Right atrium auricular region (tissue), 2 donors: Measurements from ENCODE around the gene SNTA1. TPM values are rescaled to one million over a fixed set of nuclear protein-coding genes. Genes with fewer than 3 reads are reported as not detected.
"Not testable (repeated sequence)": the region's sequence is repeated elsewhere in the genome, so short reads cannot be mapped to it uniquely, and the experiment has no call there.

ENCODE experiments used
- DNase-seq: peaks from one replicate; pipeline ENCODE4 v3.0.0-alpha.2; 2019; ENCODE audit warnings: low spot score
- H3K27ac ChIP-seq, 2 donors: fragments of 200-600 bp; sonication (generic); 1 replicate in 1 of 2; 2 replicates in 1 of 2; pipeline ENCODE4 v1.5.1; 2016 to 2019
- H3K27me3 ChIP-seq, 2 donors: fragments of 200-600 bp; sonication (generic); one replicate each; pipeline versions ENCODE4 v1.5.1 to v1.6.0; 2017 to 2019
- H3K36me3 ChIP-seq: fragments of 200-600 bp; sonication (generic); one replicate; pipeline ENCODE4 v1.5.1; 2016
- H3K4me1 ChIP-seq, 2 donors: fragments of 200-600 bp; sonication (generic); one replicate each; pipeline versions ENCODE4 v1.5.1 to v1.6.0; 2017 to 2019
- H3K4me3 ChIP-seq, 2 donors: fragments of 200-600 bp; sonication (generic); 1 replicate in 1 of 2; 2 replicates in 1 of 2; pipeline ENCODE4 v1.5.1; 2017 to 2019; ENCODE audit warnings: mild to moderate bottlenecking in 1 of 2, moderate library complexity in 1 of 2
- H3K9me3 ChIP-seq, 2 donors: fragments of 200-600 bp; sonication (generic); one replicate each; pipeline ENCODE4 v1.5.1; 2019
- total RNA-seq, 2 donors: library from RNA; depleted of rRNA; stranded (reverse); fragments of >200 nt; gene quantifications; one replicate each; pipeline ENCODE4 v1.1.0, GENCODE V29; 2016
- TF ChIP-seq, protein P1 (sequence below), 2 donors: fragments of 200-600 bp; sonication (generic); IDR thresholded peaks; one replicate each; pipeline ENCODE4 v1.5.1; 2019; ENCODE audit warnings: antibody characterized with exemption in 2 of 2

The SNTA1 gene
- total RNA-seq, 2 donors from 2014 or later: 183 to 295 TPM

DNA sequence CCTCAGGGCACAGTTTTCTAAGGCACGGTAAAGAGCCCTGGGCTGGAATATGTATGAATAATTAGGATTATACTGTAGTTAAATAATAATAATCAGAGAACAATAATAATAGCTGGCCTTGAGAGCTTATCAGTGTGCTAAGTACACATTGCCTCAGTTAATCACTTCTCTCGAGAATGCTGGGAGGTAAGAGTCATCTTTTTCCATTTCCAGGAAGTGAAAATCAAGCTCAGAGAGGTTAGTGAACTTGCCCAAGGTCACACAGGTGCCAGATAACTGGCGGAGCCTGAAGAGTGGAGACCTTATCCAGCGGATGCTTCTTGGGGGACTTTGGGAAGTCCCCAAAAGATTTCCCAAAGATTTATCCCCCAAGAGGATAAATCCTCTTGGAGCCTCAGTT, 26.9 kb upstream of the SNTA1 start:
- TF ChIP-seq, protein P1, sequence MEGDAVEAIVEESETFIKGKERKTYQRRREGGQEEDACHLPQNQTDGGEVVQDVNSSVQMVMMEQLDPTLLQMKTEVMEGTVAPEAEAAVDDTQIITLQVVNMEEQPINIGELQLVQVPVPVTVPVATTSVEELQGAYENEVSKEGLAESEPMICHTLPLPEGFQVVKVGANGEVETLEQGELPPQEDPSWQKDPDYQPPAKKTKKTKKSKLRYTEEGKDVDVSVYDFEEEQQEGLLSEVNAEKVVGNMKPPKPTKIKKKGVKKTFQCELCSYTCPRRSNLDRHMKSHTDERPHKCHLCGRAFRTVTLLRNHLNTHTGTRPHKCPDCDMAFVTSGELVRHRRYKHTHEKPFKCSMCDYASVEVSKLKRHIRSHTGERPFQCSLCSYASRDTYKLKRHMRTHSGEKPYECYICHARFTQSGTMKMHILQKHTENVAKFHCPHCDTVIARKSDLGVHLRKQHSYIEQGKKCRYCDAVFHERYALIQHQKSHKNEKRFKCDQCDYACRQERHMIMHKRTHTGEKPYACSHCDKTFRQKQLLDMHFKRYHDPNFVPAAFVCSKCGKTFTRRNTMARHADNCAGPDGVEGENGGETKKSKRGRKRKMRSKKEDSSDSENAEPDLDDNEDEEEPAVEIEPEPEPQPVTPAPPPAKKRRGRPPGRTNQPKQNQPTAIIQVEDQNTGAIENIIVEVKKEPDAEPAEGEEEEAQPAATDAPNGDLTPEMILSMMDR (IDR thresholded peaks at IDR 0.05): no peak
- no peak overlapping the region for H3K4me3 ChIP-seq
- no peaks in the 10 kb centered on the region for H3K36me3 ChIP-seq
- H3K4me1 ChIP-seq: no peaks in the 10 kb centered on the region
- no peaks in the 10 kb centered on the region for H3K9me3 ChIP-seq
- no peak for DNase-seq
- H3K27me3 ChIP-seq: no peaks in the 10 kb centered on the region
- no peak overlapping the region for H3K27ac ChIP-seq

DNA sequence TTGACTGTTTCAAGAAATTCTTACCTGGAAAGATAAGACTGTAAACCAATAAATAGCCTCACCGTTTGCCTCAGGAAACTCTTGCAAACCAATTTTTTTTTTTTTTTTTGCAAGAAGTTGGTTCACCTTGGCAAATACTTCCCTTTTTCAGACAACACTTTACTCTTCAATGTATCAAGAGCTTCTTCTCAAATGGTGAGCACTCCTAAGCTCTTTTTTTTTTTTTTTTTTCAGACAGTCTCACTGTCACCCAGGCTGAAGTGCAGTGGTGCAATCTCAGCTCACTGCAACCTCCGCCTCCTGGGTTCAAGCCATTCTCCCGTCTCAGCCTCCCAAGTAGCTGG, 22.7 kb upstream of the SNTA1 start:
- TF ChIP-seq, protein P1 (IDR thresholded peaks at IDR 0.05): no peak
- Histone ChIP-seq H3K4me1 (peaks cover 0 to 13% of the 10 kb centered on the region in 2 donors), H3K36me3 (no peaks in the 10 kb centered on the region), H3K9me3 (no peaks in the 10 kb centered on the region), H3K27ac (no peak overlapping the region), H3K4me3 (no peak overlapping the region), H3K27me3 (no peaks in the 10 kb centered on the region)
- DNase-seq: no peak

DNA sequence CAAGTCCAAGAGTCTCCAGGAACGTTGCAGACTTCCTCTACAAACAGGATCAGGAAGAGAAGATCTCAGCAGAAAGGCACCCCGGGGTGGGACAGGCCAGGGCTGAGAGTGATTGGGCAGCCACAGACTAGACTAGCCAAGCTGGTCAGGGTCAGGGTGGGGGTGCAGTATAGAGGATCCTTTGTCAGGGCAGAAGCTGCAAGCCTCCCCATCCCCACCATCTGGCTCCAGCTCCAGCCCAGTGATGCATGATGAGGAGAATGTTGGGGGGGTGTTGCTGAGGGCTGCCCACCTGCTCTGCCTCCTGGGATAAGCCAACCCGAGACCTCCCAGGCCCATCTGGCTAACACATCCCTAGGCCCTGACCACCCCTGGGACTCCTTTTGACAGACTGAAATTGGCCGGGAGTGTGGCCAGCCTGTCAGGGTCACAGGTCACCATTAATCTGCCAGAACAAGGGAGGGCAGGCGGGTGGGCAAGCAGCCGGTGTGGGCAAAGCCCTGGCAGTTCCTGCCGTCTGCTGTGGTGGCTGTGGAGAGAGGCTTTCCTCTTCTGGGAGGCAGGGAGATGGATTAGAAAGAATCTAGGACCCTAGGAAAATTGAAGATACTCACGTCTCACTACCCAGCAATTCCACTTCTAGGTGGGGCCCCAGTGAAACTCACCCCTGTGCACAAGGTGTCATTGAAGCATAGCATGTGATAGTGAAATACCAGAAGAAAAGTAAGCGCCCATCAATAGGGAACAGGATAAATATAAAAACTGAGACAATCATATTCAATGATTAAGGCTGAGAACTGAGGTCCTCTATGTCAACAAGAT, 22.1 kb upstream of the SNTA1 start:
- no peaks in the 10 kb centered on the region for H3K27me3 ChIP-seq
- TF ChIP-seq, protein P1 (IDR thresholded peaks at IDR 0.05): no peak
- H3K36me3 ChIP-seq: no peaks in the 10 kb centered on the region
- DNase-seq: no peak
- no peak overlapping the region for H3K4me3 ChIP-seq
- no peaks in the 10 kb centered on the region for H3K9me3 ChIP-seq
- H3K4me1 ChIP-seq: peaks cover 0 to 13% of the 10 kb centered on the region in 2 donors
- no peak overlapping the region for H3K27ac ChIP-seq

DNA sequence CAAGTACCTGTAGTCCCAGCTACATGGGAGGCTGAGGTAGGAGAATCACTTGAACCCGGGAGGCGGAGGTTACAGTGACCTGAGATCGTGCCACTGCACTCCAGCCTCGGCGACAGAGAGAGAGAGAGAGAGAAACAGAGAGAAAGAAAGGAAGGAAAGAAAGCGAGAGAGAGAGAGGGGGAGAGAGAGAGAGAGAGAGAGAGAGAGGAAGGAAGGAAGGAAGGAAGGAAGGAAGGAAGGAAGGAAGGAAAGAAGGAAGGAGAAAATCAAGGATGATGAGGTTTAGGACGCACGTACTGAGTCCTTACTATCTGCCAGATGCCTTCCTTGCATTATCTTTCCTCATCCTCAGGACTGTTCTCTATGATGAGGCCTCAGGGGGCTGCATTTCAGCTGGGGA, 21.2 kb upstream of the SNTA1 start:
- not testable (repeated sequence) for H3K27me3 ChIP-seq, H3K36me3 ChIP-seq, H3K9me3 ChIP-seq, H3K27ac ChIP-seq, H3K4me3 ChIP-seq, DNase-seq
- peaks cover 0 to 13% of the 10 kb centered on the region in 2 donors for H3K4me1 ChIP-seq

DNA sequence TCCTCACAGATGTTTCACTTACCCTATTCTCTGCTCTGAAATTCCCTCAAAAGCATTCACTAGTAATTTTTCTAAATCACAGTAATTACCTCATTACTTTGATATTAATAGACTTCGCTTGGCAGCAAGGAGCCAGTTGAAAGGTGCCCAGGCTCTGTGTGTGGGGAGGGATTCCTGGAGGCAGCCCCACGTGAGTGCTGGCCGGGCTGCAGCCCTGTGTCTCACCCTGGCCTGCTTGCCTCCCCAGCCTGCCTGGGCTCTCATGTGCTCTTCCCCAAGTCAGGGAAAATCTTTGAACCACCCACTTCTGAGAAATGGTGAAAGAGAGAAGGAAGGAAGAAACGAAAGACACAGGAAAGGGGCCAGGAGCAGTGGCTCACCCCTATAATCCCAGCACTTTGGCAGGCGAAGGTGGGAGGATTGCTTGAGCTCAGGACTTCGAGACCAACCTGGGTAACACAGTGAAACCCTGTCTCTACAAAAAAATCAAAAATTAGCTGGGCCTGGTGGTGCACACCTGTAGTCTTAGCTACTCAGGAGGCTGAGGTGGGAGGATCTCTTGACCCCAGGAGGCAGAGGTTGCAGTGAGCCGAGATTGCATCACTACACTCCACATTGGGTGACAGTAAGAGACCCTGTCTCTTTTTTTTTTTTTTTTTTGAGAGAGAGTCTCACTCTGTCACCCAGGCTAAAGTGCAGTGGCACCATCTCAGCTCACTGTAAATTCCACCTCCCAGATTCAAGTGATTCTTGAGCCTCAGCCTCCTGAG, 20.0 kb upstream of the SNTA1 start:
- Histone ChIP-seq H3K4me3 (no peak overlapping the region), H3K27ac (peak overlapping the region; percentile 49 to 50), H3K36me3 (no peaks in the 10 kb centered on the region), H3K27me3 (no peaks in the 10 kb centered on the region), H3K9me3 (no peaks in the 10 kb centered on the region), H3K4me1 (peaks cover 0 to 13% of the 10 kb centered on the region in 2 donors)
- no peak for DNase-seq
- TF ChIP-seq, protein P1 (IDR thresholded peaks at IDR 0.05): no peak

DNA sequence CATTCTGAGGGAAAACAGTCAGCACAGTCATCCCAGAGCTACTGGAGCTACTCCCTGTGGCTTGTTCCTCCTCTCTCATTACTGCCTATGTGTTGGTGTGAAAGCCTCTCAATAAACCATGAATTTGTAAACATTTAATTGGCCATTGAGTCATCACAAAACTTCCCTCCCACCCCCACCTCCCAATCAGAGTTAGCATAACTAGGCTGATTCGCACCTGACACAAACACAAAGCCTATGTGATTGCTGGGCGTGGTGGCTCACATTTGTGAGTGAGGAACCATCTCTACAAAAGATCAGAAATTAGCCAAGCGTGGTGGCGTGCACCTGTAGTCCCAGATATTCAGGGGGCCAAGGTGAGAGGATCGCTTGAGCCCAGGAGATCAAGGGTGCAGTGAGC, 17.1 kb upstream of the SNTA1 start:
- Histone ChIP-seq H3K4me1 (peaks cover 0 to 13% of the 10 kb centered on the region in 2 donors), H3K27ac (no peak overlapping the region), H3K4me3 (no peak overlapping the region), H3K9me3 (no peaks in the 10 kb centered on the region), H3K27me3 (no peaks in the 10 kb centered on the region), H3K36me3 (no peaks in the 10 kb centered on the region)
- no peak for DNase-seq
- TF ChIP-seq, protein P1 (IDR thresholded peaks at IDR 0.05): no peak
